Measurements from ENCODE around the gene HYLS1. TPM values are rescaled to one million over a fixed set of nuclear protein-coding genes. Genes with fewer than 3 reads are reported as not detected.
"Not testable (repeated sequence)": the region's sequence is repeated elsewhere in the genome, so short reads cannot be mapped to it uniquely, and the experiment has no call there.

Gene HYLS1
- total RNA-seq = 12.0 and 12.5 TPM in 2 replicates

- intact Hi-C loops (cut with micrococcal nuclease) = loop anchor here (1.0 to 10.0 kb wide), 7 partner anchors 16 to 1143 kb away; partner anchors contain the start of genes CDON, CHEK1, EI24 and PUS3
- Mint-ChIP-seq H3K27me3 (ENCODE audit: low read depth) (no peaks in the 10 kb centered on the region), H3K36me3 (ENCODE audit: low read depth) (peaks cover 28% of the 10 kb centered on the region), H3K4me1 (ENCODE audit: low read depth) (peaks cover 42% of the 10 kb centered on the region), H3K9me3 (no peaks in the 10 kb centered on the region), H3K4me3 (ENCODE audit: low read depth) (peak within 1 kb of the TSS; percentile 86), H3K27ac (peak within 1 kb of the TSS; percentile 98)
- DNase-seq (ENCODE audit: low spot score) = peak; percentile 99
These were observed at the start of gene HYLS1 for GRCh38 chr11:125887373-125888324. TSS of gene HYLS1 (plus strand) at chr11:125887668. CDS start at chr11:125899369, 11,701 bp downstream.

GRCh38 chr11:125842321-125842948, 45.0 kb upstream of the HYLS1 start:
- Mint-ChIP-seq H3K36me3 (ENCODE audit: low read depth) (peaks cover 5% of the 10 kb centered on the region), H3K27ac (no peak overlapping the region), H3K4me3 (ENCODE audit: low read depth) (no peak overlapping the region), H3K9me3 (peaks cover 23% of the 10 kb centered on the region), H3K4me1 (ENCODE audit: low read depth) (no peaks in the 10 kb centered on the region), H3K27me3 (ENCODE audit: low read depth) (peaks cover 1% of the 10 kb centered on the region)
- intact Hi-C loops (cut with micrococcal nuclease) = no loop called here
- no peak for DNase-seq (ENCODE audit: low spot score)

GRCh38 chr11:125846188-125846587, 41.3 kb upstream of the HYLS1 start:
- no peak for DNase-seq (ENCODE audit: low spot score)
- intact Hi-C loops (cut with micrococcal nuclease) = no loop called here
- H3K4me1 Mint-ChIP-seq (ENCODE audit: low read depth) = no peaks in the 10 kb centered on the region
- peaks cover 5% of the 10 kb centered on the region for H3K36me3 Mint-ChIP-seq (ENCODE audit: low read depth)
- H3K9me3 Mint-ChIP-seq = peaks cover 30% of the 10 kb centered on the region
- H3K27me3 Mint-ChIP-seq (ENCODE audit: low read depth) = no peaks in the 10 kb centered on the region
- H3K27ac Mint-ChIP-seq = no peak overlapping the region
- no peak overlapping the region for H3K4me3 Mint-ChIP-seq (ENCODE audit: low read depth)

GRCh38 chr11:125857670-125858069, 29.8 kb upstream of the HYLS1 start:
- H3K4me3 Mint-ChIP-seq (ENCODE audit: low read depth); H3K27ac Mint-ChIP-seq; H3K36me3 Mint-ChIP-seq (ENCODE audit: low read depth); DNase-seq (ENCODE audit: low spot score); H3K27me3 Mint-ChIP-seq (ENCODE audit: low read depth); intact Hi-C loops (cut with micrococcal nuclease): not testable (repeated sequence)
- Mint-ChIP-seq H3K9me3 (peaks cover 22% of the 10 kb centered on the region), H3K4me1 (ENCODE audit: low read depth) (peaks cover 11% of the 10 kb centered on the region)

- H3K4me1 Mint-ChIP-seq (ENCODE audit: low read depth); H3K36me3 Mint-ChIP-seq (ENCODE audit: low read depth); H3K4me3 Mint-ChIP-seq (ENCODE audit: low read depth): not testable (repeated sequence)
These were observed 24.7 kb upstream of the HYLS1 start for GRCh38 chr11:125862786-125863185.

GRCh38 chr11:125865354-125865753, 22.1 kb upstream of the HYLS1 start:
- H3K4me1 Mint-ChIP-seq (ENCODE audit: low read depth); H3K27ac Mint-ChIP-seq; H3K4me3 Mint-ChIP-seq (ENCODE audit: low read depth); H3K9me3 Mint-ChIP-seq; H3K36me3 Mint-ChIP-seq (ENCODE audit: low read depth); H3K27me3 Mint-ChIP-seq (ENCODE audit: low read depth); DNase-seq (ENCODE audit: low spot score); intact Hi-C loops (cut with micrococcal nuclease): not testable (repeated sequence)

More at GRCh38 chr11:125862786-125863185, 24.7 kb upstream of the HYLS1 start:
- H3K9me3 Mint-ChIP-seq; intact Hi-C loops (cut with micrococcal nuclease); DNase-seq (ENCODE audit: low spot score); H3K27ac Mint-ChIP-seq; H3K27me3 Mint-ChIP-seq (ENCODE audit: low read depth): not testable (repeated sequence)

- Mint-ChIP-seq H3K9me3 (no peaks in the 10 kb centered on the region), H3K4me1 (ENCODE audit: low read depth) (no peaks in the 10 kb centered on the region), H3K36me3 (ENCODE audit: low read depth) (no peaks in the 10 kb centered on the region), H3K4me3 (ENCODE audit: low read depth) (no peak overlapping the region), H3K27me3 (ENCODE audit: low read depth) (peaks cover 3% of the 10 kb centered on the region), H3K27ac (no peak overlapping the region)
- intact Hi-C loops (cut with micrococcal nuclease) = no loop called here
- no peak for DNase-seq (ENCODE audit: low spot score)
These were observed 17.9 kb upstream of the HYLS1 start for GRCh38 chr11:125869521-125869920.

GRCh38 chr11:125871391-125872137, 15.9 kb upstream of the HYLS1 start:
- intact Hi-C loops (cut with micrococcal nuclease) = loop anchor here (5.0 to 10.0 kb wide), 2 partner anchors 244 to 447 kb away; partner anchors contain the start of gene CHEK1
- Mint-ChIP-seq H3K9me3 (no peaks in the 10 kb centered on the region), H3K27ac (no peak overlapping the region), H3K36me3 (ENCODE audit: low read depth) (no peaks in the 10 kb centered on the region), H3K4me3 (ENCODE audit: low read depth) (no peak overlapping the region), H3K4me1 (ENCODE audit: low read depth) (no peaks in the 10 kb centered on the region), H3K27me3 (ENCODE audit: low read depth) (peaks cover 3% of the 10 kb centered on the region)
- no peak for DNase-seq (ENCODE audit: low spot score)

- H3K4me3 Mint-ChIP-seq (ENCODE audit: low read depth) = no peak overlapping the region
These were observed 15.4 kb upstream of the HYLS1 start for GRCh38 chr11:125872138-125872491.

GRCh38 chr11:125873881-125874555, 13.4 kb upstream of the HYLS1 start:
- H3K27me3 Mint-ChIP-seq (ENCODE audit: low read depth) = peaks cover 6% of the 10 kb centered on the region
- no peaks in the 10 kb centered on the region for H3K36me3 Mint-ChIP-seq (ENCODE audit: low read depth)
- H3K27ac Mint-ChIP-seq = no peak overlapping the region
- intact Hi-C loops (cut with micrococcal nuclease) = loop anchor here (5.0 to 10.0 kb wide), 2 partner anchors 247 to 449 kb away; partner anchors contain the start of gene CHEK1
- no peak overlapping the region for H3K4me3 Mint-ChIP-seq (ENCODE audit: low read depth)
- no peak for DNase-seq (ENCODE audit: low spot score)
- peaks cover 1% of the 10 kb centered on the region for H3K4me1 Mint-ChIP-seq (ENCODE audit: low read depth)
- no peaks in the 10 kb centered on the region for H3K9me3 Mint-ChIP-seq

More at GRCh38 chr11:125872138-125872491, 15.4 kb upstream of the HYLS1 start:
- intact Hi-C loops (cut with micrococcal nuclease) = loop anchor here (5.0 to 10.0 kb wide), 2 partner anchors 245 to 447 kb away; partner anchors contain the start of gene CHEK1
- H3K27ac Mint-ChIP-seq = no peak overlapping the region
- H3K27me3 Mint-ChIP-seq (ENCODE audit: low read depth) = peaks cover 3% of the 10 kb centered on the region
- H3K9me3 Mint-ChIP-seq = no peaks in the 10 kb centered on the region
- no peaks in the 10 kb centered on the region for H3K4me1 Mint-ChIP-seq (ENCODE audit: low read depth)
- H3K36me3 Mint-ChIP-seq (ENCODE audit: low read depth) = no peaks in the 10 kb centered on the region
- DNase-seq (ENCODE audit: low spot score) = no peak

- H3K27ac Mint-ChIP-seq = no peak overlapping the region
These were observed 12.8 kb upstream of the HYLS1 start for GRCh38 chr11:125874556-125875124.

More at GRCh38 chr11:125874556-125875124, 12.8 kb upstream of the HYLS1 start:
- peaks cover 6% of the 10 kb centered on the region for H3K27me3 Mint-ChIP-seq (ENCODE audit: low read depth)
- H3K4me3 Mint-ChIP-seq (ENCODE audit: low read depth) = no peak overlapping the region
- DNase-seq (ENCODE audit: low spot score) = no peak
- intact Hi-C loops (cut with micrococcal nuclease) = loop anchor here (5.0 to 10.0 kb wide), 2 partner anchors 247 to 450 kb away; partner anchors contain the start of gene CHEK1
- H3K9me3 Mint-ChIP-seq = no peaks in the 10 kb centered on the region
- peaks cover 1% of the 10 kb centered on the region for H3K4me1 Mint-ChIP-seq (ENCODE audit: low read depth)
- no peaks in the 10 kb centered on the region for H3K36me3 Mint-ChIP-seq (ENCODE audit: low read depth)
